Muscle layer of colon (tissue), 2 donors: ENCODE measurements around the gene DUSP22.

ENCODE experiments used
- H3K27ac ChIP-seq: one replicate; pipeline ENCODE4 v1.7.0; 2013; ENCODE audit warnings: low read depth, mild to moderate bottlenecking, low read length, moderate library complexity
- H3K27me3 ChIP-seq, 2 donors: one replicate each; pipeline ENCODE4 v1.7.0; 2013; ENCODE audit warnings: low read length in 2 of 2, mild to moderate bottlenecking in 2 of 2; ENCODE audit not compliant: insufficient read depth in 2 of 2, control insufficient read depth in 1 of 2
- H3K36me3 ChIP-seq: one replicate; pipeline ENCODE4 v1.7.0; 2013; ENCODE audit warnings: mild to moderate bottlenecking, low read length; ENCODE audit not compliant: insufficient read depth
- H3K4me1 ChIP-seq: one replicate; pipeline ENCODE4 v1.7.0; 2013; ENCODE audit warnings: mild to moderate bottlenecking, low read length; ENCODE audit not compliant: insufficient read depth
- H3K4me3 ChIP-seq, 2 donors: one replicate each; pipeline ENCODE4 v1.7.0; 2013; ENCODE audit warnings: low read length in 2 of 2, low read depth in 1 of 2, mild to moderate bottlenecking in 1 of 2, moderate library complexity in 1 of 2
- H3K9ac ChIP-seq: one replicate; pipeline ENCODE4 v1.7.0; 2013; ENCODE audit warnings: low read length
- H3K9me3 ChIP-seq: one replicate; pipeline ENCODE4 v1.7.0; 2013; ENCODE audit warnings: mild to moderate bottlenecking, low read length
- donor health status: abdominal sarcoma.
- donor health status: Adenocarcinoma of cecum.

Gene DUSP22

GRCh38 chr6:315921-316752, 23.9 kb downstream of the DUSP22 start:
- Histone ChIP-seq H3K27ac (no peak overlapping the region), H3K9me3 (no peaks in the 10 kb centered on the region), H3K27me3 (no peaks in the 10 kb centered on the region), H3K4me1 (peaks cover 12% of the 10 kb centered on the region), H3K4me3 (no peak overlapping the region), H3K9ac (no peak overlapping the region), H3K36me3 (no peaks in the 10 kb centered on the region)

GRCh38 chr6:316753-317038, 24.4 kb downstream of the DUSP22 start:
- Histone ChIP-seq H3K36me3 (no peaks in the 10 kb centered on the region), H3K9me3 (no peaks in the 10 kb centered on the region), H3K4me1 (peaks cover 12% of the 10 kb centered on the region), H3K4me3 (no peak overlapping the region), H3K9ac (no peak overlapping the region), H3K27me3 (no peaks in the 10 kb centered on the region), H3K27ac (no peak overlapping the region)

- no peak overlapping the region for H3K9ac ChIP-seq
- peaks cover 12% of the 10 kb centered on the region for H3K4me1 ChIP-seq
- H3K27ac ChIP-seq, result no peak overlapping the region
- no peaks in the 10 kb centered on the region for H3K9me3 ChIP-seq
- no peaks in the 10 kb centered on the region for H3K36me3 ChIP-seq
- H3K4me3 ChIP-seq, result no peak overlapping the region
- no peaks in the 10 kb centered on the region for H3K27me3 ChIP-seq
Observed at GRCh38 chr6:317060-317447, 24.8 kb downstream of the DUSP22 start.

GRCh38 chr6:317448-318144, 25.3 kb downstream of the DUSP22 start:
- Histone ChIP-seq H3K9ac (no peak overlapping the region), H3K4me3 (no peak overlapping the region), H3K27ac (no peak overlapping the region), H3K36me3 (no peaks in the 10 kb centered on the region), H3K4me1 (peaks cover 12% of the 10 kb centered on the region), H3K9me3 (no peaks in the 10 kb centered on the region), H3K27me3 (no peaks in the 10 kb centered on the region)

- Histone ChIP-seq H3K36me3 (no peaks in the 10 kb centered on the region), H3K9ac (no peak overlapping the region), H3K27me3 (no peaks in the 10 kb centered on the region), H3K9me3 (no peaks in the 10 kb centered on the region), H3K4me1 (peaks cover 12% of the 10 kb centered on the region), H3K27ac (no peak overlapping the region), H3K4me3 (no peak overlapping the region)
Observed at GRCh38 chr6:318243-318890, 26.1 kb downstream of the DUSP22 start.

GRCh38 chr6:319177-320131, 27.2 kb downstream of the DUSP22 start:
- no peak overlapping the region for H3K27ac ChIP-seq
- H3K4me3 ChIP-seq, result no peak overlapping the region
- no peaks in the 10 kb centered on the region for H3K9me3 ChIP-seq

GRCh38 chr6:320351-321157, 28.3 kb downstream of the DUSP22 start:
- no peaks in the 10 kb centered on the region for H3K36me3 ChIP-seq
- no peaks in the 10 kb centered on the region for H3K27me3 ChIP-seq
- H3K9me3 ChIP-seq, result no peaks in the 10 kb centered on the region
- H3K4me3 ChIP-seq, result no peak overlapping the region
- H3K27ac ChIP-seq, result no peak overlapping the region
- H3K9ac ChIP-seq, result no peak overlapping the region
- peaks cover 12% of the 10 kb centered on the region for H3K4me1 ChIP-seq

More at GRCh38 chr6:319177-320131, 27.2 kb downstream of the DUSP22 start:
- Histone ChIP-seq H3K4me1 (peaks cover 12% of the 10 kb centered on the region), H3K36me3 (no peaks in the 10 kb centered on the region), H3K27me3 (no peaks in the 10 kb centered on the region), H3K9ac (no peak overlapping the region)

GRCh38 chr6:321158-321438, 28.8 kb downstream of the DUSP22 start:
- H3K9ac ChIP-seq, result no peak overlapping the region
- no peaks in the 10 kb centered on the region for H3K36me3 ChIP-seq
- H3K27ac ChIP-seq, result no peak overlapping the region
- no peak overlapping the region for H3K4me3 ChIP-seq
- no peaks in the 10 kb centered on the region for H3K27me3 ChIP-seq
- H3K4me1 ChIP-seq, result peaks cover 12% of the 10 kb centered on the region
- no peaks in the 10 kb centered on the region for H3K9me3 ChIP-seq

- H3K4me1 ChIP-seq, result peaks cover 11% of the 10 kb centered on the region
- no peak overlapping the region for H3K4me3 ChIP-seq
- no peak overlapping the region for H3K9ac ChIP-seq
- H3K36me3 ChIP-seq, result no peaks in the 10 kb centered on the region
- no peaks in the 10 kb centered on the region for H3K27me3 ChIP-seq
- H3K9me3 ChIP-seq, result no peaks in the 10 kb centered on the region
- H3K27ac ChIP-seq, result no peak overlapping the region
Observed at GRCh38 chr6:321536-322258, 29.4 kb downstream of the DUSP22 start.

- no peaks in the 10 kb centered on the region for H3K36me3 ChIP-seq
- no peak overlapping the region for H3K4me3 ChIP-seq
- H3K4me1 ChIP-seq, result peaks cover 10% of the 10 kb centered on the region
- no peaks in the 10 kb centered on the region for H3K9me3 ChIP-seq
- H3K9ac ChIP-seq, result no peak overlapping the region
- no peaks in the 10 kb centered on the region for H3K27me3 ChIP-seq
- H3K27ac ChIP-seq, result no peak overlapping the region
Observed at GRCh38 chr6:322259-322930, 30.1 kb downstream of the DUSP22 start.
